OCI-M2 (cell line): Measurements from ENCODE around the gene TBL1XR1.
"Not testable (repeated sequence)": the region's sequence is repeated elsewhere in the genome, so short reads cannot be mapped to it uniquely, and the experiment has no call there.

ENCODE experiments used
- DNase-seq: peaks from one replicate; lab custom pipeline; 2025; ENCODE audit not compliant: unreplicated experiment; lab: John Stamatoyannopoulos, UW

TBL1XR1 gene

GRCh38 chr3:177144922-177145321 lies 52.4 kb downstream of the TBL1XR1 start:
- no peak for DNase-seq

GRCh38 chr3:177141899-177142646 lies 55.2 kb downstream of the TBL1XR1 start:
- DNase-seq: no peak

- no peak for DNase-seq
Measured at GRCh38 chr3:177141471-177141870, 55.8 kb downstream of the TBL1XR1 start.

- not testable (repeated sequence) for DNase-seq
Measured at GRCh38 chr3:177139220-177139619, 58.1 kb downstream of the TBL1XR1 start.

GRCh38 chr3:177137774-177138705 lies 59.2 kb downstream of the TBL1XR1 start:
- DNase-seq: no peak

- DNase-seq: no peak
Measured at GRCh38 chr3:177136741-177137140, 60.5 kb downstream of the TBL1XR1 start.

- DNase-seq: no peak
Measured at GRCh38 chr3:177135841-177136492, 61.3 kb downstream of the TBL1XR1 start.

- no peak for DNase-seq
Measured at GRCh38 chr3:177134816-177135210, 62.5 kb downstream of the TBL1XR1 start.

- DNase-seq: no peak
Measured at GRCh38 chr3:177133860-177134815, 63.1 kb downstream of the TBL1XR1 start.

GRCh38 chr3:177131927-177132636 lies 65.2 kb downstream of the TBL1XR1 start:
- no peak for DNase-seq

GRCh38 chr3:177127008-177127407 lies 70.3 kb downstream of the TBL1XR1 start:
- no peak for DNase-seq

GRCh38 chr3:177126015-177126773 lies 71.1 kb downstream of the TBL1XR1 start:
- DNase-seq: no peak

GRCh38 chr3:177124882-177125281 lies 72.4 kb downstream of the TBL1XR1 start:
- no peak for DNase-seq

- DNase-seq: no peak
Measured at GRCh38 chr3:177123822-177124221, 73.5 kb downstream of the TBL1XR1 start.

- DNase-seq: no peak
Measured at GRCh38 chr3:177122183-177122856, 75.0 kb downstream of the TBL1XR1 start.

- no peak for DNase-seq
Measured at GRCh38 chr3:177119829-177120228, 77.5 kb downstream of the TBL1XR1 start.

GRCh38 chr3:177114253-177114652 lies 83.0 kb downstream of the TBL1XR1 start:
- no peak for DNase-seq

- no peak for DNase-seq
Measured at GRCh38 chr3:177111541-177111949, 85.7 kb downstream of the TBL1XR1 start.
